Measurements from ENCODE around the gene ARHGEF2. TPM values are rescaled to one million over a fixed set of nuclear protein-coding genes. Genes with fewer than 3 reads are reported as not detected.

The ARHGEF2 gene
- total and polyA plus RNA-seq, 9 of the 15 experiments (the other 6 are each of a cell fraction or from before 2014, with no cell fraction given), result 7.1 to 162 (median 62.2) TPM

- TF ChIP-seq RNF219 (CRISPR knock-in tag; IDR thresholded peaks at IDR 0.05), result no peak
- no peak for TF ChIP-seq ZKSCAN8 (CRISPR knock-in tag; IDR thresholded peaks at IDR 0.05)
- TF ChIP-seq BRD9 (IDR thresholded peaks at IDR 0.05; ENCODE audit: low read depth, partially characterized antibody), result peak; percentile 36
- TF ChIP-seq ZBTB7A (IDR thresholded peaks at IDR 0.05; ENCODE audit: borderline replicate concordance, control insufficient read depth, low read depth, low read length), result 0 out of 2 replicates have a peak, but pooled peaks have one; percentile 39
- TF ChIP-seq YBX1 (IDR thresholded peaks at IDR 0.05), result no peak
- no peak for TF ChIP-seq LCOR (CRISPR knock-in tag; IDR thresholded peaks at IDR 0.05)
- TF ChIP-seq FOSL1 (tag; conservative IDR thresholded peaks at IDR 0.05), result peak; percentile 90
- TF ChIP-seq POLR2G (IDR thresholded peaks at IDR 0.05; ENCODE audit: low read depth, low read length), result peak; percentile 43; the same call in 1 of the 2 replicates
- TF ChIP-seq GATAD2B (IDR thresholded peaks at IDR 0.05; ENCODE audit: borderline replicate concordance), result no peak
- 0 out of 2 replicates have a peak, but pooled peaks have one; percentile 62 for TF ChIP-seq MTA3 (IDR thresholded peaks at IDR 0.05; ENCODE audit: borderline replicate concordance)
- TF ChIP-seq POLR2AphosphoS2 (IDR thresholded peaks at IDR 0.05; ENCODE audit: low read length), result no peak
- TF ChIP-seq GABPB2 (CRISPR knock-in tag; conservative IDR thresholded peaks at IDR 0.05), result no peak
- peak; percentile 95 for TF ChIP-seq MAX (CRISPR knock-in tag; IDR thresholded peaks at IDR 0.05)
- TF ChIP-seq GABPA (tag; conservative IDR thresholded peaks at IDR 0.05; ENCODE audit: low read depth), result no peak
- TF ChIP-seq PHF20 (IDR thresholded peaks at IDR 0.05; ENCODE audit: partially characterized antibody), result peak; percentile 16
- TF ChIP-seq XRCC3 (IDR thresholded peaks at IDR 0.05), result no peak
- peak in 1 of 2 experiments; percentile 78; a peak in 1 of 4 replicates for TF ChIP-seq SIN3A (IDR thresholded peaks at IDR 0.05; ENCODE audit: borderline replicate concordance in 2 of 2, control insufficient read depth in 1 of 2, low read depth in 2 of 2, low read length in 2 of 2)
- no peak for TF ChIP-seq HEY1 (CRISPR knock-in tag; IDR thresholded peaks at IDR 0.05; ENCODE audit: borderline replicate concordance)
- no peak for TF ChIP-seq ZNF695 (CRISPR knock-in tag; IDR thresholded peaks at IDR 0.05)
Observed at GRCh38 chr1:155970531-155971167, 7.7 kb downstream of the ARHGEF2 start (continued).

Data from K562 (cell line).